HepG2 (cell line): ENCODE measurements around the gene IL17RA. TPM values are rescaled to one million over a fixed set of nuclear protein-coding genes. Genes with fewer than 3 reads are reported as not detected.

Experiments
- ATAC-seq: fragments of 200-7000 bp; cut with Tn5 transposase; 3 replicates; pipeline ENCODE4 v1.9.1; 2020; ENCODE audit warnings: mild to moderate bottlenecking, moderate library complexity
- BruUV-seq: library from RNA; stranded (reverse); fragments of 400-500 nt; replicated peaks from 2 replicates; lab custom pipeline; 2021; lab: Mats Ljungman, UMichigan
- CTCF ChIA-PET: fragments of 300-600 bp; formaldehyde crosslinking; extraction: SDS; loops from one replicate; lab custom pipeline; 2021; ENCODE audit warnings: low total read pairs, inconsistent platforms, low intra/inter-chr PET ratio; lab: Yijun Ruan, JAX
- POLR2A ChIA-PET: fragments of 350-600 bp; sonication (Branson Sonifier 250); formaldehyde crosslinking; loops from one replicate; lab custom pipeline; 2020; ENCODE audit warnings: antibody characterized with exemption, inconsistent platforms; lab: Yijun Ruan, JAX
- DNase-seq: peaks from one replicate; pipeline ENCODE4 v3.0.0-alpha.2; 2015; ENCODE audit warnings: low spot score
- FAIRE-seq: peaks from 3 replicates; lab custom pipeline; 2011; peaks lifted over from hg19 to GRCh38; lab: Jason Lieb, UNC
- H2AFZ ChIP-seq: one replicate; pipeline ENCODE4 v1.6.1; 2011; ENCODE audit warnings: low read length, inconsistent platforms
- H3K27ac ChIP-seq: fragments of 300-600 bp; 3 replicates; pipeline ENCODE4 v1.8.0; 2011; ENCODE audit warnings: mixed run types, mild to moderate bottlenecking, mixed read lengths, low read length, inconsistent platforms; ENCODE audit not compliant: insufficient read depth; ENCODE audit errors: extremely low read length
- H3K27me3 ChIP-seq, 2 experiments: fragments of 200-600 bp in 1 of 2; 2 replicates in 1 of 2; 3 replicates in 1 of 2; pipeline versions ENCODE4 v1.6.0 to v1.8.0; 2011; ENCODE audit warnings: low read length in 2 of 2, mild to moderate bottlenecking in 2 of 2, moderate library complexity in 2 of 2, inconsistent platforms in 1 of 2; ENCODE audit not compliant: insufficient read depth in 2 of 2, control insufficient read depth in 1 of 2
- H3K36me3 ChIP-seq, 2 experiments: fragments of 200-600 bp in 1 of 2; replicated peaks in 1 of 2; 2 replicates in 1 of 2; 3 replicates in 1 of 2; pipeline versions ENCODE4 v1.5.1 to v1.8.0; 2011; ENCODE audit warnings: low read length in 2 of 2, inconsistent platforms in 1 of 2; ENCODE audit not compliant: insufficient read depth in 2 of 2, control insufficient read depth in 1 of 2
- H3K4me1 ChIP-seq: 2 replicates; pipeline ENCODE4 v1.5.1; 2012; ENCODE audit warnings: low read length, inconsistent platforms; ENCODE audit not compliant: insufficient read depth
- H3K4me2 ChIP-seq: 2 replicates; pipeline ENCODE4 v1.6.0; 2011; ENCODE audit warnings: low read depth, low read length, inconsistent platforms
- H3K4me3 ChIP-seq, 3 experiments: fragments of 200-600 bp in 1 of 3; sonication (generic), shearing (Covaris generic) in 1 of 3; replicated peaks in 1 of 3; 2 replicates each; pipeline ENCODE4 v1.5.1; 2011 to 2016; ENCODE audit warnings: low read length in 3 of 3, inconsistent platforms in 2 of 3, low read depth in 2 of 3, mild to moderate bottlenecking in 2 of 3, control low read depth in 1 of 3, mixed read lengths in 1 of 3; ENCODE audit not compliant: insufficient read depth in 1 of 3
- H3K79me2 ChIP-seq: one replicate; pipeline ENCODE4 v1.6.1; 2011; ENCODE audit warnings: low read length, inconsistent platforms; ENCODE audit not compliant: insufficient read depth
- H3K9ac ChIP-seq: 2 replicates; pipeline ENCODE4 v1.6.0; 2011; ENCODE audit warnings: mild to moderate bottlenecking, low read depth, low read length, inconsistent platforms; ENCODE audit not compliant: insufficient read depth
- H3K9me3 ChIP-seq: 2 replicates; pipeline ENCODE4 v1.5.1; 2012; ENCODE audit warnings: mild to moderate bottlenecking, low read length
- H4K20me1 ChIP-seq: 2 replicates; pipeline ENCODE4 v1.6.0; 2011; ENCODE audit warnings: inconsistent platforms, mild to moderate bottlenecking, low read length, moderate library complexity; ENCODE audit not compliant: insufficient read depth
- ATM ChIP-seq: fragments of 450-650 bp; IDR thresholded peaks from 2 replicates; pipeline ENCODE4 v1.7.1; 2017; ENCODE audit warnings: mild to moderate bottlenecking, borderline replicate concordance
- CREB3 ChIP-seq: sonication (generic); formaldehyde crosslinking; IDR thresholded peaks from 2 replicates; pipeline ENCODE4 v1.5.0; 2020; ENCODE audit warnings: missing genetic modification reagents
- LRRFIP1 ChIP-seq: sonication (generic); formaldehyde crosslinking; conservative IDR thresholded peaks from 2 replicates; pipeline ENCODE4 v1.4.0; 2020; ENCODE audit warnings: missing genetic modification reagents
- MZF1 ChIP-seq: sonication (generic); formaldehyde crosslinking; IDR thresholded peaks from 2 replicates; pipeline ENCODE4 v1.8.1; 2023; ENCODE audit warnings: mild to moderate bottlenecking, missing genetic modification reagents, borderline replicate concordance
- NFATC3 ChIP-seq: sonication (generic); formaldehyde crosslinking; IDR thresholded peaks from 2 replicates; pipeline ENCODE4 v1.5.1; 2020; ENCODE audit warnings: mild to moderate bottlenecking, missing genetic modification reagents
- NFE2L2 ChIP-seq: fragments of 150-350 bp; IDR thresholded peaks from 2 replicates; pipeline ENCODE4 v1.6.1; 2014; ENCODE audit warnings: low read length
- NFIB ChIP-seq: sonication (generic); formaldehyde crosslinking; IDR thresholded peaks from 2 replicates; pipeline ENCODE4 v1.9.0; 2021; ENCODE audit warnings: missing genetic modification reagents, mild to moderate bottlenecking, borderline replicate concordance
- RFX3 ChIP-seq: IDR thresholded peaks from 2 replicates; pipeline ENCODE4 v1.6.1; 2016; ENCODE audit warnings: missing biosample characterization, missing genetic modification reagents
- RFXANK ChIP-seq: IDR thresholded peaks from 2 replicates; pipeline ENCODE4 v1.6.1; 2016
- TGIF2 ChIP-seq: IDR thresholded peaks from 2 replicates; pipeline ENCODE4 v1.6.1; 2016; ENCODE audit warnings: control low read depth, missing compliant biosample characterization
- ZBTB21 ChIP-seq: sonication (generic); formaldehyde crosslinking; IDR thresholded peaks from 2 replicates; pipeline ENCODE4 v1.4.0; 2020; ENCODE audit warnings: missing genetic modification reagents
- ZNF205 ChIP-seq: IDR thresholded peaks from 2 replicates; pipeline ENCODE4 v1.6.1; 2018; ENCODE audit warnings: missing biosample characterization, missing genetic modification reagents
- ZNF292 ChIP-seq: sonication (generic); formaldehyde crosslinking; IDR thresholded peaks from 2 replicates; pipeline ENCODE4 v1.8.1; 2022; ENCODE audit warnings: mild to moderate bottlenecking, low read depth, missing genetic modification reagents, borderline replicate concordance
- ZNF354B ChIP-seq: sonication (generic); formaldehyde crosslinking; IDR thresholded peaks from 2 replicates; pipeline ENCODE4 v1.8.0; 2022; ENCODE audit warnings: mild to moderate bottlenecking, missing genetic modification reagents
- ZNF580 ChIP-seq: IDR thresholded peaks from 2 replicates; pipeline ENCODE4 v1.6.1; 2016; ENCODE audit warnings: low read depth, borderline replicate concordance
- WGBS: methylation state at CpG from one replicate; pipeline ENCODE4 v1.1.6; 2017; ENCODE audit warnings: low lambda C conversion rate; 5-methylcytosine and 5-hydroxymethylcytosine counted together
- in situ Hi-C: cut with HindIII; loops from 2 replicates; pipeline ENCODE4 v1.10.0; 2017; ENCODE audit warnings: low pct_unique_long_range_greater_than_20kb; ENCODE audit not compliant: extremely low pct_ligation_motif_present
- intact Hi-C: fragments of 100-400 bp; cut with micrococcal nuclease; formaldehyde crosslinking; loops from one replicate; pipeline ENCODE4 v1.10.0; 2022; ENCODE audit not compliant: unreplicated experiment
- polyA plus RNA-seq, 8 experiments: library from polyadenylated mRNA; depleted of rRNA in 3 of 8; stranded (reverse) in 7 of 8; unstranded in 1 of 8; fragments of >200 nt; fragmentation: Illumina TruSeq in 4 of 8; extraction: Trizol in 4 of 8; gene quantifications; 2 replicates each; pipeline versions ENCODE4 v1.2.1 to v1.2.3, GENCODE V29; 2011 to 2016; ENCODE audit warnings: low read depth in 4 of 8, missing spikeins in 1 of 8, mixed read lengths in 1 of 8; ENCODE audit not compliant: insufficient read depth in 1 of 8
- total RNA-seq, 5 experiments: library from RNA; depleted of rRNA; stranded (reverse); fragments of >200 nt; fragmentation: Illumina TruSeq; extraction: Trizol; gene quantifications; 2 replicates each; pipeline ENCODE4 v1.2.3, GENCODE V29; 2016; ENCODE audit warnings: low read depth in 1 of 5

IL17RA gene
- total and polyA plus RNA-seq, 2 of the 13 experiments (the other 11 are each of a cell fraction or from before 2014, with no cell fraction given): 2.5 to 8.2 TPM

GRCh38 chr22:17118342-17118741 lies 33.5 kb downstream of the IL17RA start:
- Histone ChIP-seq H3K9ac (no peak overlapping the region), H2AFZ (no peak overlapping the region), H3K9me3 (no peaks in the 10 kb centered on the region), H3K4me3 (no peak overlapping the region), H3K4me1 (no peaks in the 10 kb centered on the region), H3K27ac (no peak overlapping the region), H3K36me3 (no peaks in the 10 kb centered on the region), H4K20me1 (no peaks in the 10 kb centered on the region), H3K79me2 (no peaks in the 10 kb centered on the region), H3K27me3 (peaks cover 8 to 38% of the 10 kb centered on the region in 2 experiments; a peak in 4 of 5 replicates), H3K4me2 (no peak overlapping the region)
- ChIA-PET POLR2A (no interaction called here), CTCF (no interaction called here)
- in situ Hi-C loops: no loop called here
- BruUV-seq: no TSS peak
- whole genome bisulfite sequencing: 23% methylated on average over 4 of the region's 4 CpGs
- intact Hi-C loops: no loop called here
- TF ChIP-seq LRRFIP1 (CRISPR knock-in tag) (no peak), ATM (no peak), ZNF205 (CRISPR knock-in tag) (no peak), RFX3 (CRISPR knock-in tag) (no peak), ZNF580 (CRISPR knock-in tag) (no peak), MZF1 (CRISPR knock-in tag) (no peak), ZNF292 (CRISPR knock-in tag) (no peak), ZNF354B (no peak), NFIB (CRISPR knock-in tag) (no peak), TGIF2 (no peak), RFXANK (no peak), NFATC3 (CRISPR knock-in tag) (no peak), CREB3 (CRISPR knock-in tag) (no peak), NFE2L2 (no peak), ZBTB21 (no peak)
- no peak for ATAC-seq
- DNase-seq: no peak
- no peak for FAIRE-seq
